AG04450 (cell line): ENCODE results near the gene LXN. TPM values are rescaled to one million over a fixed set of nuclear protein-coding genes. Genes with fewer than 3 reads are reported as not detected.

Experiments used
- CTCF ChIA-PET: fragments of 300-600, 350-600 bp; formaldehyde crosslinking; extraction: SDS; loops from one replicate; lab custom pipeline; 2022; ENCODE audit warnings: antibody characterized with exemption, inconsistent platforms; lab: Charles Lee
- POLR2A ChIA-PET: fragments of 350-600 bp; formaldehyde crosslinking; extraction: SDS; loops from one replicate; lab custom pipeline; 2021; ENCODE audit warnings: antibody characterized with exemption, inconsistent platforms; lab: Yijun Ruan, JAX
- DNase-seq: peaks from one replicate; pipeline ENCODE4 v3.0.0-alpha.2; 2011; ENCODE audit warnings: low read depth, low spot score
- H3K27ac ChIP-seq: one replicate; pipeline ENCODE4 v1.5.1; 2012; ENCODE audit warnings: low read depth, low read length, control low read depth
- H3K27me3 ChIP-seq: one replicate; pipeline ENCODE4 v1.6.0; 2012; ENCODE audit warnings: low read length; ENCODE audit not compliant: control insufficient read depth, insufficient read depth
- H3K4me3 ChIP-seq: 2 replicates; pipeline ENCODE4 v1.5.1; 2011; ENCODE audit warnings: mild to moderate bottlenecking, low read depth, low read length, control low read depth
- H3K9me3 ChIP-seq: 2 replicates; pipeline ENCODE4 v1.5.1; 2012; ENCODE audit warnings: low read length; ENCODE audit not compliant: control insufficient read depth, insufficient read depth
- polyA plus RNA-seq: library from polyadenylated mRNA; depleted of rRNA; stranded (reverse); fragments of >200 nt; gene quantifications from 2 replicates; pipeline ENCODE4 v1.2.3, GENCODE V29; 2011
- TF ChIP-seq, protein P1 (sequence below): IDR thresholded peaks from 2 replicates; pipeline ENCODE4 v1.5.1; 2011; ENCODE audit warnings: low read depth, low read length, control low read depth, inconsistent platforms

The LXN gene
- polyA plus RNA-seq, 1 experiment, result 347 TPM

DNA sequence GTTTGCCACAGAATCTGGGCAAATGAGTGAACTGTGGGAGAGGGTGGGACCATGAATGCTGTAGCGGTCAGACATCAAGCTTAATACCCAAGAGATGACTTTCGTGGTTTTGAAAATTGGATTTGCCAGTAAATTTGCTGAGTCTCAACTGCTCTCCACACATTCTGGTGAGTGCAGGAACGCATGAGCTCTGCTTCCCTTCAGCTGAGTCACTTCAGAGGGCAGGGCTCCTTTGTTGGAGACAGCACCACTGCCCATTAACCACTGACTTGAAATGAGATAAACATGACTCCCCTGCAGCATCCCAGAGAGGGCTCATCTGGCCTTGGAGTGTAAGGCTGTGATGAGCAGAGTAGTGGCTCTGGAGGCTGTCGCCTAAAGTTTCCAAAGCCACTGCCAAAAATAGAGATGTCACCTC lies 37.2 kb upstream of the LXN start:
- Histone ChIP-seq H3K27ac (peak overlapping the region; percentile 85), H3K4me3 (no peak overlapping the region), H3K27me3 (no peaks in the 10 kb centered on the region), H3K9me3 (no peaks in the 10 kb centered on the region)
- DNase-seq, result peak; percentile 86
- POLR2A ChIA-PET, result no interaction called here
- TF ChIP-seq, protein P1, sequence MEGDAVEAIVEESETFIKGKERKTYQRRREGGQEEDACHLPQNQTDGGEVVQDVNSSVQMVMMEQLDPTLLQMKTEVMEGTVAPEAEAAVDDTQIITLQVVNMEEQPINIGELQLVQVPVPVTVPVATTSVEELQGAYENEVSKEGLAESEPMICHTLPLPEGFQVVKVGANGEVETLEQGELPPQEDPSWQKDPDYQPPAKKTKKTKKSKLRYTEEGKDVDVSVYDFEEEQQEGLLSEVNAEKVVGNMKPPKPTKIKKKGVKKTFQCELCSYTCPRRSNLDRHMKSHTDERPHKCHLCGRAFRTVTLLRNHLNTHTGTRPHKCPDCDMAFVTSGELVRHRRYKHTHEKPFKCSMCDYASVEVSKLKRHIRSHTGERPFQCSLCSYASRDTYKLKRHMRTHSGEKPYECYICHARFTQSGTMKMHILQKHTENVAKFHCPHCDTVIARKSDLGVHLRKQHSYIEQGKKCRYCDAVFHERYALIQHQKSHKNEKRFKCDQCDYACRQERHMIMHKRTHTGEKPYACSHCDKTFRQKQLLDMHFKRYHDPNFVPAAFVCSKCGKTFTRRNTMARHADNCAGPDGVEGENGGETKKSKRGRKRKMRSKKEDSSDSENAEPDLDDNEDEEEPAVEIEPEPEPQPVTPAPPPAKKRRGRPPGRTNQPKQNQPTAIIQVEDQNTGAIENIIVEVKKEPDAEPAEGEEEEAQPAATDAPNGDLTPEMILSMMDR, result no peak
- CTCF ChIA-PET, result interaction anchor here (2.4 kb wide), 1 partner anchor 17 kb away, joined by 16 read pairs; no protein-coding TSS in a partner anchor

GRCh38 chr3:158703566-158703965 lies 31.1 kb upstream of the LXN start:
- no peaks in the 10 kb centered on the region for H3K9me3 ChIP-seq
- ChIA-PET POLR2A (interaction anchor here (1.0 kb wide), 1 partner anchor 19 kb away, joined by 3 read pairs; no protein-coding TSS in a partner anchor), CTCF (interaction anchor here (0.7 to 7.3 kb wide), 4 partner anchors 23 to 86 kb away, joined by 3 to 38 read pairs (median 4); no protein-coding TSS in a partner anchor)
- DNase-seq, result no peak
- H3K27me3 ChIP-seq, result no peaks in the 10 kb centered on the region
- TF ChIP-seq, protein P1, result no peak
- no peak overlapping the region for H3K4me3 ChIP-seq
- H3K27ac ChIP-seq, result peak overlapping the region; percentile 89

DNA sequence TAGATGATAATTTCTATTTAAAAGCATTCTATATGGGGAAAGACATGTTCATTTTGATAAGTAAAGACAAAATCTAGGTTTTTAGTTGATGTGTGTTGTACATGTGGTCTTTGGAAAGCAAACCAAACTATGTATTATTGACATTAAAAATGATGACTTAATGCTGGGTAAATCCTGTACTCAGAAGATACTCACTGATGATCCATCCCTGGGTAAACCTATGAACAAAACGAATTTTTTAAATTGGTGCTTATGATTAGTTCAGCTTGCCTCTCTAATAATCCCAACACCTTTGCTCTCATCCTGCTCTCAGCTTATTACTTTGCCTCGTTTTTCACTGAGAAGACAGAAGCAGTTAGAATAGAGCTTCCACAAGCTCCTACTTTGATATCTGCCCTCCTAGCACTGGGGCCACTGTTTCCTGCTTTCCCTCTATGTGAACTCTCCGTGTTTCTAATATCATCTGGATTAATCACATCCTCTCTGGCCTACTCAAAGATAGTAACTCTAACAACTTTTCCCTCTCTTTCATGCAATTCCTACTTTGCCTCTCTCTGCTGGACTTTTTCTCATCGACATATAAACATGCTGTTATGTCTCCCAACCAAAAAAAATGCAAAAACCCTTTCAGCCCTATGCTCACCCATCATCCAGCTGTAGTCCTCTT lies 30.5 kb upstream of the LXN start:
- Histone ChIP-seq H3K9me3 (no peaks in the 10 kb centered on the region), H3K27ac (peak overlapping the region; percentile 89), H3K27me3 (no peaks in the 10 kb centered on the region), H3K4me3 (no peak overlapping the region)
- CTCF ChIA-PET, result interaction anchor here (0.6 to 7.3 kb wide), 5 partner anchors 24 to 89 kb away, joined by 3 to 38 read pairs (median 3); no protein-coding TSS in a partner anchor
- no peak for DNase-seq
- TF ChIP-seq, protein P1, result no peak
- POLR2A ChIA-PET, result interaction anchor here (1.0 kb wide), 1 partner anchor 20 kb away, joined by 3 read pairs; no protein-coding TSS in a partner anchor

GRCh38 chr3:158701420-158702065 lies 29.1 kb upstream of the LXN start:
- Histone ChIP-seq H3K4me3 (no peak overlapping the region), H3K27me3 (no peaks in the 10 kb centered on the region), H3K27ac (no peak overlapping the region), H3K9me3 (no peaks in the 10 kb centered on the region)
- DNase-seq, result no peak
- ChIA-PET CTCF (interaction anchor here (0.5 to 7.3 kb wide), 6 partner anchors 21 to 1350 kb away, joined by 3 to 38 read pairs (median 3); no protein-coding TSS in a partner anchor), POLR2A (no interaction called here)
- TF ChIP-seq, protein P1, result no peak
